VCaP (cell line): ENCODE measurements around the gene TYK2.

Experiments
- H3K27ac ChIP-seq: fragments of 450-650 bp; 2 replicates; pipeline ENCODE4 v1.5.1; 2017
- CTCF ChIP-seq: fragments of 450-650 bp; conservative IDR thresholded peaks from 2 replicates; pipeline ENCODE4 v1.5.1; 2017; ENCODE audit warnings: mild to moderate bottlenecking, moderate library complexity

The TYK2 gene

GRCh38 chr19:10334588-10335351, 45.6 kb downstream of the TYK2 start:
- no peak for TF ChIP-seq CTCF
- peak overlapping the region; percentile 77 for H3K27ac ChIP-seq

- H3K27ac ChIP-seq, result peak overlapping the region; percentile 77
Observed at GRCh38 chr19:10333758-10334587, 46.4 kb downstream of the TYK2 start.

GRCh38 chr19:10332965-10333757, 47.2 kb downstream of the TYK2 start, which contains the start of gene RAVER1:
TSS of gene RAVER1 (minus strand) at chr19:10333529. CDS start at chr19:10333507, 22 bp downstream.
- TF ChIP-seq CTCF, result no peak
- peak within 1 kb of the TSS; percentile 77 for H3K27ac ChIP-seq

More at GRCh38 chr19:10333758-10334587, 46.4 kb downstream of the TYK2 start:
- TF ChIP-seq CTCF, result no peak

GRCh38 chr19:10332158-10332964, 48.0 kb downstream of the TYK2 start:
- H3K27ac ChIP-seq, result peak overlapping the region; percentile 77
- no peak for TF ChIP-seq CTCF

GRCh38 chr19:10329555-10329954, 50.8 kb downstream of the TYK2 start:
- no peak for TF ChIP-seq CTCF

GRCh38 chr19:10328558-10329429, 51.6 kb downstream of the TYK2 start:
- no peak for TF ChIP-seq CTCF
- H3K27ac ChIP-seq, result no peak overlapping the region

More at GRCh38 chr19:10329555-10329954, 50.8 kb downstream of the TYK2 start:
- no peak overlapping the region for H3K27ac ChIP-seq
